ENCODE data around the gene TMEM144.

TMEM144 gene

GRCh38 chr4:158209825-158210807, at the start of gene TMEM144:
Gene TMEM144 (plus strand): TSS chr4:158210486. CDS start chr4:158212668, 2,182 bp downstream.
- peak; percentile 75 for DNase-seq

- DNase-seq: no peak
These were observed 48.5 kb upstream of the TMEM144 start for GRCh38 chr4:158161551-158162354.

GRCh38 chr4:158162631-158163030, 47.7 kb upstream of the TMEM144 start:
- DNase-seq: no peak

- no peak for DNase-seq
These were observed 46.1 kb upstream of the TMEM144 start for GRCh38 chr4:158163941-158164767.

GRCh38 chr4:158164768-158165213, 45.5 kb upstream of the TMEM144 start:
- DNase-seq: no peak

GRCh38 chr4:158166701-158167100, 43.6 kb upstream of the TMEM144 start:
- no peak for DNase-seq

GRCh38 chr4:158168606-158169005, 41.7 kb upstream of the TMEM144 start:
- no peak for DNase-seq

- no peak for DNase-seq
These were observed 40.8 kb upstream of the TMEM144 start for GRCh38 chr4:158169506-158169905.

DNA sequence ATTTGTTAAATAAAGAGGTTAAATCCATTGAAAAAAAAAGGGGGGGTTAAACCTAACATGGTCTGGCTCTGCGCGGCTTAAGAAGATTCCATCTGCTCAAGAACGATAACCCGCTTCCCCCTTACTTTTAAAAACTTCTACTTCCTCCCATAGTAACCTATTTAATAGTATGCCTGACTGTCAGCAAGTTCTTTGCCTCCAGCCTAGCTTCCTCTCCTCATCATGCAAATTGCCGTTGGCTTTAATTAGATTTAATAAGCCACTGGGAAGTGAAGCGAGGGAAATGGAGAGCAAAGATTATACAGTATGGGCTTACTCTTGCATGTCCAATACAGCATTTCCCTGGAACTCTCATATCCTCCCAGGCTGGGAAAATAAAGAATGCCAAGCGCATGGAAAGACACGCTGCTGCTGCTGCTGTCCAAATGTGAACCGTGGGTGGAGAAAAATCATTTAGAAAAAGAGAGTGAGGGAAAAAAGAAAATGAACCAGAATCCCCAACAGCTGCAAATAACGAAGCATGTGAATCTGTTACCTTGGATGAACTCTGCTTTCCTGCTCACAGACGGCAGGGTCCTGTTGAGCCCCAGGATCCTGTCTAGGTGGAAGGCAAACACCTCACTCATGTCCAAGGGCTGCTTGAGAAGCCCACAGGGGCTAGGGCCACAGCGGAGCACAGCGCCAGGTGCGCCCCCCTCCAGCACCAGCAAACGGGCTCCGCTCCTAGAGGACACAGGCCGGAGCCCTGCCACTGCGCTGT, 40.2 kb upstream of the TMEM144 start:
- DNase-seq: no peak

DNA sequence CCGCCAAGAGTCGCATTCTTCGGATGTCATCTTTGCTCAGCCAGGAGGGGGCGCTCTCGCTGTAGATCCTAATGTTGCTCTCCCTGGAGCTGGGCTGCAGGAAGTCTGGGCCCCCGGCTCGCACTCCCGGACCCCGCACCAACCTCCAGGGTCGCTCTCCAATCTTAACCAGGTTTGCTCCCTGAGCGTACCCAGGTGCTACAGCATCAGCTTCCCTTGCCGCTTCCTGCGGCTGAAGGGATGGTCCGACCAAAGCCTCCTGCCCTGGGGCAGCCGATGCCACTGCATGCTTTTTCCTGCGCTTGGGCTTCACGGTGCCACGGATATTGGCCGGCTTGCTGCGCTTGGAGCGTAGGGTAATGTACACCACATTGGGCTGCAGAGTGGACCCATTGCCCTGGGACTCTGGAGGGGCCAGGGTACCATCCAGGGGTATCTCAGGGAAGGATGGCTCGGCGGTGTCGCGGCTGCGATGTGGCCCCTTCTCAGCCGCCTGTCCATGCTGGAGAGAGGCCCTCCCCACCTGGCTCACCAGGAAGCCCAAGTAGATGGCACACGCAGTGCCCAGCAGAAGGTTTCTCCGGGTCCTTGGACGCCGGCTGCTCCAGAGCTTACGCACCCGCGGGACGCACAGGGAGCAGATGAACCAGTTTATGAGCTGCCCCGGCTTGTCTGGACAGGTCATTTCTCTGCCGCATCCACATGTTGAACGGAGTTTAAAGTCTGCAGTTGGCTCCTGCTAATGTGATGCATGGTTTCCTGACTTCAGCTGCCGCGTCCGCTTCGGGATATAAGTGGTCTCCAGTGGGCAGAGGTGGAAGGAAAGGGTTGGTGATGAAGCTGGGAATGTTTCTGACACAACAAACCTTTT, 39.4 kb upstream of the TMEM144 start:
- peak; percentile 75 for DNase-seq

DNA sequence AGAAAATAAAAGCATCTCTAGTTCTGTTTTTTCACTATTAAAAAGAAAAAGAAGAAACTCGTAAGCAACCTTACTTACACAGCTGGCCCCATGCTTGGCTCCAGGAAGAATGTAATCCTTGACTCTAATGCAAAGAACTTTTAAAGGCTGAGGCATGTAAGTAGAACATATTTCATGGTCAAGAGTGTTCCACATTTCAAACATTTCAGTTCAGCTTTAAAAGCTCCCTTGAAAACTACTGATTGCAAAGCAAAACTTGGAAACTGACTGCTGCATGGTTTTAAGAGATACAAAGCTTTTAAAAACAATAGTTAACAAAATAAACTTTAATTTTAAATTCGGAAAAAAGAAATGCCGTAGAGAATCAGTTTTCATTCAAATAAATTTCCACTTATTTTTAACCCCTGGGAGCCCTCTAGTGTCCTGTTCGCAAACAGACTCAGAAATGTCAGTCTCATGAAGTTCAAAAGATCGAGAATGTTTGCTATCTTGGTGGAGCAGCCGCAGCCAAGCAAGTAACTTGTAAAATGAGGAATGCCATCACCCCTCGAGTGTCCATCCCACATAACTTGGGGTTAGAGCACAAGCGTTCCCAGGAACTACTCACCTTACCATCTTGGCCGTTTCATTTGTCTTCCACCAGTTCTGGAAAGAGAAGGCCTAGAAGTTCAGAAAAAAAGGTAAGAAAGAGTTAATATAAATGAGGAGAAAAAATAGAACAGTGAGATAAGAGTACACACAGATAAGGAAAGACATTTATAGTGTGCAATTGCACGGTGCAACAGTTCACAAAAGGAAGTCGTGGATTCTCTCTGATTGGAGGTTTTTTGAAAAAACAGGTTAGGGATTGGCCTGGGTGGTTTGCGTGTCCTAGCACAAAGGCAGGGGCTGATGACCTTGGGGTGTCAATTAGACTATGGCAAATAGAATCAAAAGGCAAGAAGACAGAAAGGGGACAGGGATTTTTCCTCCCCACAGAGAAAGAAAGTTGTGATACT, 37.7 kb upstream of the TMEM144 start, which contains the start of gene GASK1B:
Gene GASK1B (minus strand): TSS at position 765 of the 998 bp plus-strand sequence. CDS start 1,650 bp downstream, outside the sequence.
- no peak for DNase-seq

DNA sequence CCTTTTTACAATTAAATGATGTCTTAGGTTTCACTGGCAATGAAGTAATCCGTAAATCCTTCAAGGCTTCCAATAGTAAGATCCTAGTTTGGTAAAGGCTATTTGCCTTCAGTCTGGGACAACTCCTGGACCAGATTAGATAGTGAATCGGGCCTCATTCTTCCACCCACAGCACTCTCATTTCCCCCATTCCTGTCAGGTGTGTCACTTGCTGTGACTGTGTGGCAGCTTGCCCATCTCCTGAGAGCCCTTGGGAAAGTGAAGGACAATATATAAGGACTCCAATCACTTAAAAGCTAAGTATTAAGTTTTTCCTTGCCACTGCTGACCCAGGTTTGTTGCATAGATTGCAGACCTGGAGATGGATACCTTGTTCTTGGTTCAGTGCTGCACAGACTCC, 34.2 kb upstream of the TMEM144 start:
- no peak for DNase-seq

DNA sequence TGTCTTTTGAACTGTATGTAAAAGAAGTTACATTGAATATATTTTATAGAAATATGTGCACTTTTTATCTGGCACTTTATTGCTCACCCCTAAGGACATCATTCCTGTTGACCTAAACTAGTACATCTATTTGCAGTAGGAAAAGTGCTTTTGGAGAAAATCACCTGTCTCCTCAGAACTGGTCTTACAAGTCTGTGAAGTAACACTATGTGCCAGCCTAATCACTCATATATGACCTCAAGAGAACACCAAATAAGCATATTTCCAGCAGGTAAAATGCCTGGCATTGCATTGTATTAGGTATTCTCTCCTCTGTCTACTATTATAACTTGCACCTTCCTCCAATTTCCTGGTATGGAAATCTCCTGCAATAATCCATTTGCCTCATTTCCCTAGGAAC, 33.5 kb upstream of the TMEM144 start:
- no peak for DNase-seq

DNA sequence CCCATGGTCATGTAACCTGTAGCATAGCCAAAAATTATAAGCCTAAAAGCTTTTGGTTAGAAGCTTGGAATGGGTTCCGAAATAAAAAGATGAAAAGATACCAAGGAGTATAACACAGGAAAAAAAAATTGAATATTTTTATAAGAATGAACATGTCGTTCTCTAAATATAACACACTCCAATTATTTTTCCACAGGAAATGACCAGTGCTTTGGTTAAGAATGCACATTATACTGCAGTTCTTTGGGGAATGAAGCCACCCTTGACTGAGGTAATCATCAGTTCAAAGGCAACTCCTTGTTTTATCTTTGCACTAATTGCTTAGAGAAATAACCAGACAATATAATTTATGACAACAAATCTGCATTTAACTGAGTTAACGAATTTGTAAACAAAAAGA, 30.8 kb upstream of the TMEM144 start:
- no peak for DNase-seq

- no peak for DNase-seq
These were observed 28.4 kb upstream of the TMEM144 start for GRCh38 chr4:158181906-158182305.

DNA sequence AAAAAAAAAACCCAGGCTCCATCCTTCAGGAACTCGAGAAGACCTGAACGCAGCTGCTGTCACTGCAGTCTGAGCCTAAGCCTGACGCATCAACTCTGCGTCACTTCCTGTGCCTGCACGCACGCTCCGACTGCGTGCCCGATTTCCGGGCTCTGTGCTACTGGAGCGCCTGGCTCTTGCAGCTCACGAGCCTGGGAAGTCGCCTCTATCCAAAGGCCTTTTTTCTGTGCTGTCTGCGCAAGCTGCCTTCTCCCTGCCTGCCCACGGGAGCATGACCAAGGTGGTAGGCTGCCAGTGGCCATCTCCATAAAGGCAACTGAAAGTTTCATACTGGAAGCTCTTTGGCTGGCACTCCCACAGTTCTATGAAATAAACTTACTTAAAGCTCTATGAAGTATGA, 27.6 kb upstream of the TMEM144 start:
- DNase-seq: no peak

DNA sequence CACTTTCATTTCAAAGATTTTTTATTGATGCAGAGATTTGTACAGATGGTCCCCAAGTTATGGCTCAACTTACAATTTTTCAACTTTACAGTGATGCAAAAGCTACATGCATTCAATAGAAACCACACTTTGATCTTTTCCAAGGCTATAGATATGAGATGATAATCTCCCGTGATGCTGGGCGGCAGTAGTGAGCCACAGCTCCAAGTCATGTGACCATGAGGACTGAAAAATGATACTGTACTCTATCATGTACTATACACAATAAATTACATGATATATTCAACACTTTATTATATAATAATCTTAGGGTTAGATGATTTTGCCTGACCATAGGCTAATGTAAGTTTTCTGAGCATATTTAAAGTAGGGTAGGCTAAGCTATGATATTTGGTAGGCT, 23.5 kb upstream of the TMEM144 start:
- no peak for DNase-seq

GRCh38 chr4:158189422-158189821, 20.9 kb upstream of the TMEM144 start:
- DNase-seq: no peak

DNA sequence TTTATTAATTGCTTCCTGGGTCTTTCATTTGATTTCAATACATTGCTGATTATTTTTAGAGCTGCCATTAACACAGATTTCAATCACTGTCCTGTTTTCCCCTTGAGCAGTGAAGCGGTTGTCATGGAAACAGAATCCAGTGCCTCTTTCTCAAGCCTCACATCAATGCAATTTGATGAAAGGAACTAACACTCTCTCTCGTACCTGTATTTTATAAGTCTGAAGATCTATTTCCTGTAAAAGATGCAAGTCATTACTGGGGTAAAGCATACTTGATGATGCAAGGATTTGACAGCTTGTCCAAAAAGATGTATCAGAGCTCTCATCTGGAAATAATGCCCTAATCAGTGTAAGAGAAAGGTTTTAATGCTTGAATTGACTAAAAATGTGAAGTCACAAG, 19.6 kb upstream of the TMEM144 start:
- no peak for DNase-seq
